Measurements from ENCODE around the gene WNT3A. TPM values are rescaled to one million over a fixed set of nuclear protein-coding genes. Genes with fewer than 3 reads are reported as not detected.

WNT3A gene
- total RNA-seq, 1 experiment from 2014 or later, result 0.31 TPM

DNA sequence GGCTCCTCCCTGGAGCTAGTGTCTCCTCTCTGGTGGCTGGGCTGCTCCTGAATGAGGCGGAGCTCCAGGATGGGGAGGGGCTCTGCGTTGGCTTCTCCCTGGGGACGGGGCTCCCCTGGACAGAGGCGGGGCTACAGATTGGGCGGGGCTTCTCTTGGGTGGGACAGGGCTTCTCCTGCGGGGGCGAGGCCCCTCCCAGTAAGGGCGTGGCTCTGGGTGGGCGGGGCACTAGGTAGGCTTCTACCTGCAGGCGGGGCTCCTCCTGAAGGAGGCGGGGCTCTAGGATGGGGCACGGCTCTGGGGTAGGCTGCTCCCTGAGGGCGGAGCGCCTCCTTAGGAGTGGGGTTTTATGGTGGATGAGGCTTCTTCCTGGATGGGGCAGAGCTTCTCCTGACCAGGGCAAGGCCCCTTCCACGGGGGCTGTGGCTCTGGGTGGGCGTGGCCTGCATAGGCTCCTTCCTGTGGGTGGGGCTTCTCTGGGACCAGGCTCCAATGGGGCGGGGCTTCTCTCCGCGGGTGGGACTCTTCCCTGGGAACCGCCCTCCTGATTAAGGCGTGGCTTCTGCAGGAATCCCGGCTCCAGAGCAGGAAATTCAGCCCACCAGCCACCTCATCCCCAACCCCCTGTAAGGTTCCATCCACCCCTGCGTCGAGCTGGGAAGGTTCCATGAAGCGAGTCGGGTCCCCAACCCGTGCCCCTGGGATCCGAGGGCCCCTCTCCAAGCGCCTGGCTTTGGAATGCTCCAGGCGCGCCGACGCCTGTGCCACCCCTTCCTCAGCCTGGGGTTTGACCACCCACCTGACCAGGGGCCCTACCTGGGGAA, 53.0 kb downstream of the WNT3A start:
- DNase-seq, result peak; percentile 99
- peaks cover 65% of the 10 kb centered on the region for H3K27me3 ChIP-seq (ENCODE audit: control insufficient read depth, insufficient read depth, low read length)
- peak overlapping the region; percentile 68 for H3K4me3 ChIP-seq (ENCODE audit: insufficient read depth, low read depth, low read length)
- H3K36me3 ChIP-seq (replicated peaks; ENCODE audit: control insufficient read depth, insufficient read depth, low read length), result no peaks in the 10 kb centered on the region

- no peaks in the 10 kb centered on the region for H3K36me3 ChIP-seq (replicated peaks; ENCODE audit: control insufficient read depth, insufficient read depth, low read length)
- H3K27me3 ChIP-seq (ENCODE audit: control insufficient read depth, insufficient read depth, low read length), result peaks cover 66% of the 10 kb centered on the region
- peak overlapping the region; percentile 68 for H3K4me3 ChIP-seq (ENCODE audit: insufficient read depth, low read depth, low read length)
- peak; percentile 95 for DNase-seq
These were observed 53.8 kb downstream of the WNT3A start for GRCh38 chr1:228060458-228061190.

- peak; percentile 30 for DNase-seq
- no peak overlapping the region for H3K4me3 ChIP-seq (ENCODE audit: insufficient read depth, low read depth, low read length)
- H3K36me3 ChIP-seq (replicated peaks; ENCODE audit: control insufficient read depth, insufficient read depth, low read length), result no peaks in the 10 kb centered on the region
- peaks cover 66% of the 10 kb centered on the region for H3K27me3 ChIP-seq (ENCODE audit: control insufficient read depth, insufficient read depth, low read length)
These were observed 54.8 kb downstream of the WNT3A start for GRCh38 chr1:228061411-228062084.

- peaks cover 66% of the 10 kb centered on the region for H3K27me3 ChIP-seq (ENCODE audit: control insufficient read depth, insufficient read depth, low read length)
- DNase-seq, result no peak
- H3K4me3 ChIP-seq (ENCODE audit: insufficient read depth, low read depth, low read length), result no peak overlapping the region
- no peaks in the 10 kb centered on the region for H3K36me3 ChIP-seq (replicated peaks; ENCODE audit: control insufficient read depth, insufficient read depth, low read length)
These were observed 55.4 kb downstream of the WNT3A start for GRCh38 chr1:228062085-228062791.

GRCh38 chr1:228062812-228063211, 56.0 kb downstream of the WNT3A start:
- no peak for DNase-seq
- Histone ChIP-seq H3K36me3 (replicated peaks; ENCODE audit: control insufficient read depth, insufficient read depth, low read length) (no peaks in the 10 kb centered on the region), H3K27me3 (ENCODE audit: control insufficient read depth, insufficient read depth, low read length) (peaks cover 65% of the 10 kb centered on the region), H3K4me3 (ENCODE audit: insufficient read depth, low read depth, low read length) (no peak overlapping the region)

- Histone ChIP-seq H3K27me3 (ENCODE audit: control insufficient read depth, insufficient read depth, low read length) (peaks cover 58% of the 10 kb centered on the region), H3K4me3 (ENCODE audit: insufficient read depth, low read depth, low read length) (no peak overlapping the region), H3K36me3 (replicated peaks; ENCODE audit: control insufficient read depth, insufficient read depth, low read length) (no peaks in the 10 kb centered on the region)
- no peak for DNase-seq
These were observed 56.7 kb downstream of the WNT3A start for GRCh38 chr1:228063251-228064191.

DNA sequence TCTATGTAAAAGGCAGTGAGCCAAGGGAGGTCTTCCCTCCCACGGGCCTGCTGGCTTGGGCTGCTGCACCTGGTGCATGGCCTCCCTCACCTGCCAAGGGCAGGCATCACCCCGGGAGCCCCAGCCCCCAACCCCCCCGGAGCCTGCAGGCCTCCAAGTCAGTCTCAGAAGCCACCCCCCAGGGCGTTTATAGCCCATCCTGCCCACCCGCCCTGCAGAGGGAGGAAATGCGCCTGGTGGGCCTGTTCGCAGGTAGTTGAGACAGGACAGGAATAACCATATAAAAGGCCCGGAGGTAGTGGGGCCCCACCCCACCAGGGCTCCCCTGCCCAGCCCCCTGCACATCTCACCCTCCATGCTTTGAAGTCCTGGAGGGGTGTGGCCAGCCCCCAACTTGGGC, 57.5 kb downstream of the WNT3A start:
- H3K4me3 ChIP-seq (ENCODE audit: insufficient read depth, low read depth, low read length), result no peak overlapping the region
- no peaks in the 10 kb centered on the region for H3K36me3 ChIP-seq (replicated peaks; ENCODE audit: control insufficient read depth, insufficient read depth, low read length)
- DNase-seq, result peak; percentile 65
- peaks cover 52% of the 10 kb centered on the region for H3K27me3 ChIP-seq (ENCODE audit: control insufficient read depth, insufficient read depth, low read length)

DNA sequence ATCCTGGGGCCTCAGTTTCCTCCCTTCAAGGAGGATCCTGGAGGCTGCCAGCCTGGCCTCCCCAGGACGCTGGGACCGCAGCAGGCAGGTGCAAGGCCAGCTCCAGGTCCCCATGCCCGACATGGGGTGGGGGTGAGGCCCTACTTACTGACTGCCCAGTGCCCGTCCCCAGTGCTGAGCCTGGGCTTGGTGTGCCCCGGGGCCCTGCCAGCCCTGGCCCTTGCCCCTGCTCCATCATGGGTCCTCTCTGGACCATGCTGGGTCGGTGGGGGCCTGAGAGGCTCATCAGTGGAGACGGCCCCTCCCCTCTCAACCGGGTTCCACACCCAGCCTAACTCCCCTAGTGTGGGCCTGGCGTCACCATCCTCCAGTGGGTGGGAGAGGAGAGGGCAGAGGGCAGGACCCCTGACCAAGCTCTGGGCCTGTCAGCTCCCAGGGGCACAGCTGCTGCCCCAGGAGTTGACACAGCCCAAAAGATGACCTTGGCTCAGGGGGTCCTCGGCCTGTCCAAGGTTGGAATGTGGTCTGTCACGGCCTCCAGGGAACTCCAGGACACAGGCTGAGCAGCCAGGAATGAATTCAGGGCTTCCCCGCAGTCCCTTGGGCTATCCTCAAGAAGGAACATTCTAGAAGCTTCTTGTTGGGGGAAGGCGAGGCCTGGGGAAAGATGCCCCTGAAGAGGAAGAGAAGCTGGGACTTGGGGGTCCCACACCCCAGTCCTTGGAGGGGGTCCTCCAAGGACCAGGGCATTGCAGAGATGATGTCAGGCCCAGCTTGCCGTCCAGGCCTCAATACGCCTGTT, 58.1 kb downstream of the WNT3A start:
- no peak for DNase-seq
- H3K4me3 ChIP-seq (ENCODE audit: insufficient read depth, low read depth, low read length), result no peak overlapping the region
- no peaks in the 10 kb centered on the region for H3K36me3 ChIP-seq (replicated peaks; ENCODE audit: control insufficient read depth, insufficient read depth, low read length)
- H3K27me3 ChIP-seq (ENCODE audit: control insufficient read depth, insufficient read depth, low read length), result peaks cover 53% of the 10 kb centered on the region

GRCh38 chr1:228065543-228066347, 58.9 kb downstream of the WNT3A start:
- Histone ChIP-seq H3K36me3 (replicated peaks; ENCODE audit: control insufficient read depth, insufficient read depth, low read length) (no peaks in the 10 kb centered on the region), H3K4me3 (ENCODE audit: insufficient read depth, low read depth, low read length) (no peak overlapping the region), H3K27me3 (ENCODE audit: control insufficient read depth, insufficient read depth, low read length) (peaks cover 51% of the 10 kb centered on the region)
- DNase-seq, result peak; percentile 51

DNA sequence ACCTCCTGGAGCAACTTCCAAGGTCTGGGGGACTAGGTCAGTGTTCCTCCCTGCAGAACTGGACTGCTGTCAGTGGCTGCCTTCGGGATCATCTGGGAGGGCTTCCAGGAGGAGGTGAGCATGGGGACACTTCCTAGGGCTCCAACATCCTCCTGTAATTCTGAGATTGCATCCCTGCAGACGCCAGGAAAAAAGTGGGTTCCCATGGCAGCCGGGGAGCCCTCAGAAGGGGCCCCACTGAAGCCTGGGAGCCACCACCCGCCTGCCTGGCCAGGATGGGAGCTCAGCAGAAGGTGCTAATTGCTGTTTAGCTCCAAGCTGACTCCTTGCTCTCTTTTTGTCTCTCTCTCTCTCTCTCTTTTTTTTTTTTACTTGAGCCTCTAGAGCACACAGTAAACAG, 59.6 kb downstream of the WNT3A start:
- H3K36me3 ChIP-seq (replicated peaks; ENCODE audit: control insufficient read depth, insufficient read depth, low read length), result no peaks in the 10 kb centered on the region
- no peak overlapping the region for H3K4me3 ChIP-seq (ENCODE audit: insufficient read depth, low read depth, low read length)
- peaks cover 51% of the 10 kb centered on the region for H3K27me3 ChIP-seq (ENCODE audit: control insufficient read depth, insufficient read depth, low read length)
- no peak for DNase-seq

- DNase-seq, result no peak
- H3K36me3 ChIP-seq (replicated peaks; ENCODE audit: control insufficient read depth, insufficient read depth, low read length), result no peaks in the 10 kb centered on the region
- H3K27me3 ChIP-seq (ENCODE audit: control insufficient read depth, insufficient read depth, low read length), result peaks cover 51% of the 10 kb centered on the region
- no peak overlapping the region for H3K4me3 ChIP-seq (ENCODE audit: insufficient read depth, low read depth, low read length)
These were observed 60.3 kb downstream of the WNT3A start for GRCh38 chr1:228066891-228067654.

DNA sequence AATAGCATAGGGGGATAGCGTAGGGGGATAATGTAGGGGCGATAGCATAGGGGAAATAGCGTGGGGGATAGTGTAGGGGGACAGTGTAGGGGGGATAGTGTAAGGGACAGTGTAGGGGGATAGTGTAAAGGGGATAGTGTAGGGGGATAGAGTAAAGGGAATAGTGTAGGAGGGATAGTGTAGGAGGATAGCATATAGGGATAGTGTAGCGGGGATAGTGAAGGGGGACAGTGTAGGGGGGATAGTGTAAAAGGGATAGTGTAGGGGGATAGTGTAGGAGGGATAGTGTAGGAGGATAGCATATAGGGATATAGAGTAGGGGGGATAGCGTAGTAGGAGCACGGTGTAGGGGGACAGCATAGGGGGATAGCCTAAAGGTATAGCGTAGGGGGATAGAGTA, 61.6 kb downstream of the WNT3A start:
- H3K36me3 ChIP-seq (replicated peaks; ENCODE audit: control insufficient read depth, insufficient read depth, low read length), result no peaks in the 10 kb centered on the region
- no peak for DNase-seq
- H3K27me3 ChIP-seq (ENCODE audit: control insufficient read depth, insufficient read depth, low read length), result peaks cover 60% of the 10 kb centered on the region
- H3K4me3 ChIP-seq (ENCODE audit: insufficient read depth, low read depth, low read length), result no peak overlapping the region
